Endothelial cell of umbilical vein (primary cell): ENCODE data around the gene S100A11. TPM values are rescaled to one million over a fixed set of nuclear protein-coding genes. Genes with fewer than 3 reads are reported as not detected.

Experiments used
- BruUV-seq: library from RNA; stranded (reverse); fragments of 400-500 nt; replicated peaks from 2 replicates; lab custom pipeline; 2021; lab: Mats Ljungman, UMichigan
- CTCF ChIA-PET: fragments of 300-600, 350-600 bp; sonication (Branson Sonifier 250); formaldehyde crosslinking; loops from one replicate; lab custom pipeline; 2021; ENCODE audit warnings: antibody characterized with exemption, inconsistent platforms; lab: Charles Lee
- POLR2A ChIA-PET: fragments of 300-600, 350-600 bp; sonication (Branson Sonifier 250); formaldehyde crosslinking; loops from one replicate; lab custom pipeline; 2021; ENCODE audit warnings: antibody characterized with exemption, inconsistent platforms; lab: Charles Lee
- DNase-seq: peaks from one replicate; pipeline ENCODE4 v3.0.0-alpha.2; 2011; ENCODE audit warnings: low read depth, low spot score
- FAIRE-seq: peaks from 2 replicates; lab custom pipeline; 2011; peaks lifted over from hg19 to GRCh38; lab: Jason Lieb, UNC
- H2AFZ ChIP-seq: 2 replicates; pipeline ENCODE4 v1.6.0; 2012; ENCODE audit warnings: low read depth, low read length, control low read depth, inconsistent platforms
- H3K27ac ChIP-seq: 2 replicates; pipeline ENCODE4 v1.5.1; 2011; ENCODE audit warnings: low read depth, mild to moderate bottlenecking, control low read depth, low read length, moderate library complexity; ENCODE audit not compliant: insufficient read depth
- H3K27me3 ChIP-seq, 2 experiments: 2 replicates each; pipeline versions ENCODE4 v1.6.0 to v1.6.1; 2011; ENCODE audit warnings: low read length in 2 of 2, mixed read lengths in 1 of 2; ENCODE audit not compliant: control insufficient read depth in 2 of 2, insufficient read depth in 2 of 2
- H3K36me3 ChIP-seq, 2 experiments: 2 replicates in 1 of 2; 3 replicates in 1 of 2; pipeline ENCODE4 v1.5.1; 2011; ENCODE audit warnings: low read length in 2 of 2, mild to moderate bottlenecking in 1 of 2, moderate library complexity in 1 of 2; ENCODE audit not compliant: control insufficient read depth in 2 of 2, insufficient read depth in 2 of 2; ENCODE audit errors: extremely low read depth in 1 of 2
- H3K4me1 ChIP-seq: 3 replicates; pipeline ENCODE4 v1.5.1; 2011; ENCODE audit warnings: mild to moderate bottlenecking, low read length; ENCODE audit not compliant: control insufficient read depth, insufficient read depth; ENCODE audit errors: extremely low read depth
- H3K4me2 ChIP-seq: 2 replicates; pipeline ENCODE4 v1.6.1; 2011; ENCODE audit warnings: low read length, control low read depth, mixed read lengths; ENCODE audit not compliant: insufficient read depth
- H3K4me3 ChIP-seq, 3 experiments: fragments of 200-600 bp in 1 of 3; sonication (generic), shearing (Covaris generic) in 1 of 3; replicated peaks in 1 of 3; 2 replicates each; pipeline ENCODE4 v1.5.1; 2011 to 2016; ENCODE audit warnings: control low read depth in 3 of 3, low read length in 3 of 3, mild to moderate bottlenecking in 2 of 3, inconsistent platforms in 1 of 3, low read depth in 1 of 3, moderate library complexity in 1 of 3; ENCODE audit not compliant: insufficient read depth in 1 of 3
- H3K79me2 ChIP-seq: 2 replicates; pipeline ENCODE4 v1.6.0; 2012; ENCODE audit warnings: low read length, inconsistent platforms; ENCODE audit not compliant: control insufficient read depth, insufficient read depth
- H3K9ac ChIP-seq: replicated peaks from 2 replicates; pipeline ENCODE3; 2011; ENCODE audit warnings: low read length, control low read depth; ENCODE audit not compliant: insufficient read depth; ENCODE audit errors: extremely low read depth
- H3K9me1 ChIP-seq: replicated peaks from 3 replicates; pipeline ENCODE4 v1.6.0; 2011; ENCODE audit warnings: mild to moderate bottlenecking, low read length; ENCODE audit not compliant: control insufficient read depth, insufficient read depth; ENCODE audit errors: extremely low read depth
- H3K9me3 ChIP-seq: replicated peaks from 2 replicates; pipeline ENCODE4 v1.5.1; 2012; ENCODE audit warnings: low read length, inconsistent platforms; ENCODE audit not compliant: control insufficient read depth, insufficient read depth
- H4K20me1 ChIP-seq: replicated peaks from 2 replicates; pipeline ENCODE3; 2011; ENCODE audit warnings: mild to moderate bottlenecking, low read length; ENCODE audit not compliant: control insufficient read depth, insufficient read depth; ENCODE audit errors: extremely low read depth
- EZH2 ChIP-seq: IDR thresholded peaks from 2 replicates; pipeline ENCODE4 v1.6.1; 2012; ENCODE audit warnings: borderline replicate concordance, low read depth, mild to moderate bottlenecking, moderate library complexity, low read length, inconsistent platforms; ENCODE audit not compliant: severe bottlenecking
- FOS ChIP-seq: IDR thresholded peaks from 2 replicates; pipeline ENCODE4 v1.6.1; 2011; ENCODE audit warnings: mild to moderate bottlenecking, low read length, moderate library complexity, borderline replicate concordance; ENCODE audit not compliant: insufficient read depth
- GATA2 ChIP-seq: IDR thresholded peaks from 2 replicates; pipeline ENCODE4 v1.7.0; 2011; ENCODE audit warnings: low read depth, mild to moderate bottlenecking, moderate library complexity, mixed read lengths, low read length; ENCODE audit not compliant: insufficient read length, insufficient read depth
- JUN ChIP-seq: IDR thresholded peaks from 2 replicates; pipeline ENCODE4 v1.6.1; 2011; ENCODE audit warnings: borderline replicate concordance, low read depth; ENCODE audit not compliant: insufficient read length, insufficient read depth
- MYC ChIP-seq: IDR thresholded peaks from one replicate; pipeline ENCODE4 v1.6.1; 2011; ENCODE audit warnings: mild to moderate bottlenecking, low read depth, low read length
- POLR2A ChIP-seq: IDR thresholded peaks from 2 replicates; pipeline ENCODE4 v1.6.1; 2012; ENCODE audit warnings: low read depth, mild to moderate bottlenecking, control low read depth, low read length
- POLR2AphosphoS5 ChIP-seq: IDR thresholded peaks from 2 replicates; pipeline ENCODE4 v1.6.1; 2012; ENCODE audit warnings: low read depth, mild to moderate bottlenecking, control low read depth, low read length, moderate library complexity; ENCODE audit not compliant: insufficient read depth
- dilution Hi-C: fragments of 300-500 bp; cut with MboI; formaldehyde crosslinking; loops from one replicate; pipeline ENCODE4 v1.15.0; 2019; ENCODE audit warnings: low sequenced_read_pairs; ENCODE audit not compliant: extremely low pct_ligation_motif_present
- intact Hi-C: fragments of 100-400 bp; cut with micrococcal nuclease; formaldehyde crosslinking; loops from one replicate; pipeline ENCODE4 v1.10.0; 2022
- polyA plus RNA-seq, 4 experiments: library from polyadenylated mRNA; depleted of rRNA in 3 of 4; stranded (reverse) in 3 of 4; unstranded in 1 of 4; fragments of >200 nt; gene quantifications; 2 replicates each; pipeline versions ENCODE4 v1.2.1 to v1.2.3, GENCODE V29; 2011 to 2012; ENCODE audit warnings: missing spikeins in 1 of 4
- total RNA-seq: library from RNA; stranded (reverse); gene quantifications from 2 replicates; pipeline ENCODE4 v1.2.3, GENCODE V29; 2021
- TF ChIP-seq, protein P1 (sequence below): IDR thresholded peaks from 2 replicates; pipeline ENCODE4 v1.6.1; 2011; ENCODE audit not compliant: insufficient read depth, insufficient read length
- TF ChIP-seq, protein P2 (sequence below), 2 donors: IDR thresholded peaks; 1 replicate in 1 of 2; 2 replicates in 1 of 2; pipeline ENCODE4 v1.5.1; 2011; ENCODE audit warnings: low read length in 2 of 2, mild to moderate bottlenecking in 2 of 2, moderate library complexity in 2 of 2, control low read depth in 1 of 2, inconsistent platforms in 1 of 2, low read depth in 1 of 2; ENCODE audit not compliant: insufficient read depth in 1 of 2; ENCODE audit errors: extremely low read depth in 1 of 2

The S100A11 gene
- total and polyA plus RNA-seq, 2 donors (not counting 3 experiments of a cell fraction or from before 2014, with no cell fraction given), result 497 to 505 TPM

DNA sequence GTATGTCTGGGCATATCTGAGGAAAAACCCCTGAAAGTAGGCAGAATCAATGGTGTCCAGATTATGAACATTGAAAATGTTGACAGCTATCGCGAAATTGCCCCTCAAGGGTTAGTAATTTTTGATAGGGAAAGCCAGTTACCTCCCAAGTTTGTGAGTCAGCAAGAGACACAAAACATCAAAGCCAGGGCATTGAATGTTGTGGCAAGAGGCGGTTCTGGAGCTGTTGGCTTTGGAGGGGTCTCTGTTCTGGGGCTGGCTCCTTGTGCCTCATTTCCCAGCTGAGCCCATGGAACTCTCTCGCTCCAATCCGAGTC, 10.6 kb upstream of the S100A11 start:
- Histone ChIP-seq H3K4me3 (no peak overlapping the region), H3K27me3 (peaks cover 12 to 30% of the 10 kb centered on the region in 2 experiments), H3K9me1 (no peaks in the 10 kb centered on the region), H3K4me1 (peaks cover 18% of the 10 kb centered on the region), H2AFZ (peak overlapping the region; percentile 52), H3K27ac (peak overlapping the region; percentile 25), H3K9ac (peak overlapping the region; percentile 4), H3K79me2 (no peaks in the 10 kb centered on the region), H4K20me1 (no peaks in the 10 kb centered on the region), H3K9me3 (no peaks in the 10 kb centered on the region), H3K36me3 (no peaks in the 10 kb centered on the region), H3K4me2 (peak overlapping the region; percentile 40)
- ChIA-PET CTCF (interaction anchor here (1.0 to 2.0 kb wide), 4 partner anchors 11 to 411 kb away, joined by 4 to 8 read pairs (median 6); partner anchors contain the start of gene S100A11), POLR2A (no interaction called here)
- no peak for TF ChIP-seq MYC
- TF ChIP-seq, protein P1, sequence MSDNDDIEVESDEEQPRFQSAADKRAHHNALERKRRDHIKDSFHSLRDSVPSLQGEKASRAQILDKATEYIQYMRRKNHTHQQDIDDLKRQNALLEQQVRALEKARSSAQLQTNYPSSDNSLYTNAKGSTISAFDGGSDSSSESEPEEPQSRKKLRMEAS, result no peak
- TF ChIP-seq GATA2, result no peak
- no peak for TF ChIP-seq JUN
- TF ChIP-seq EZH2, result no peak
- no peak for TF ChIP-seq POLR2AphosphoS5
- TF ChIP-seq, protein P2, sequence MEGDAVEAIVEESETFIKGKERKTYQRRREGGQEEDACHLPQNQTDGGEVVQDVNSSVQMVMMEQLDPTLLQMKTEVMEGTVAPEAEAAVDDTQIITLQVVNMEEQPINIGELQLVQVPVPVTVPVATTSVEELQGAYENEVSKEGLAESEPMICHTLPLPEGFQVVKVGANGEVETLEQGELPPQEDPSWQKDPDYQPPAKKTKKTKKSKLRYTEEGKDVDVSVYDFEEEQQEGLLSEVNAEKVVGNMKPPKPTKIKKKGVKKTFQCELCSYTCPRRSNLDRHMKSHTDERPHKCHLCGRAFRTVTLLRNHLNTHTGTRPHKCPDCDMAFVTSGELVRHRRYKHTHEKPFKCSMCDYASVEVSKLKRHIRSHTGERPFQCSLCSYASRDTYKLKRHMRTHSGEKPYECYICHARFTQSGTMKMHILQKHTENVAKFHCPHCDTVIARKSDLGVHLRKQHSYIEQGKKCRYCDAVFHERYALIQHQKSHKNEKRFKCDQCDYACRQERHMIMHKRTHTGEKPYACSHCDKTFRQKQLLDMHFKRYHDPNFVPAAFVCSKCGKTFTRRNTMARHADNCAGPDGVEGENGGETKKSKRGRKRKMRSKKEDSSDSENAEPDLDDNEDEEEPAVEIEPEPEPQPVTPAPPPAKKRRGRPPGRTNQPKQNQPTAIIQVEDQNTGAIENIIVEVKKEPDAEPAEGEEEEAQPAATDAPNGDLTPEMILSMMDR (IDR thresholded peaks at IDR 0.05; ENCODE audit: extremely low read depth in 1 of 2, insufficient read depth in 1 of 2, low read depth in 1 of 2, low read length in 2 of 2), result no peak
- TF ChIP-seq POLR2A, result no peak
- TF ChIP-seq FOS, result no peak
- intact Hi-C loops (no loop called here), dilution Hi-C loops (no loop called here)
- DNase-seq (no peak), FAIRE-seq (no peak)
- BruUV-seq, result no TSS peak
